BE2C (cell line): ENCODE data around the gene SLC17A3.

Experiments used
- DNase-seq: peaks from one replicate; pipeline ENCODE4 v3.0.0-alpha.2; 2020
- H3K27me3 ChIP-seq: fragments of 250-450 bp; sonication (Bioruptor Pico); 2 replicates; pipeline ENCODE4 v1.5.1; 2020; ENCODE audit warnings: mild to moderate bottlenecking
- H3K36me3 ChIP-seq: fragments of 250-450 bp; sonication (Bioruptor Pico); 2 replicates; pipeline ENCODE4 v1.5.1; 2020; ENCODE audit warnings: mild to moderate bottlenecking
- H3K4me1 ChIP-seq: fragments of 250-450 bp; sonication (Bioruptor Pico); 2 replicates; pipeline ENCODE4 v1.5.1; 2020
- H3K4me3 ChIP-seq: 2 replicates; pipeline ENCODE4 v1.5.1; 2011; ENCODE audit warnings: low read depth, low read length
- H3K9me3 ChIP-seq: fragments of 250-450 bp; sonication (Bioruptor Pico); 2 replicates; pipeline ENCODE4 v1.5.1; 2020
- CTCF ChIP-seq: IDR thresholded peaks from 2 replicates; pipeline ENCODE4 v1.5.1; 2012; ENCODE audit warnings: mild to moderate bottlenecking, low read depth, low read length

SLC17A3 gene

GRCh38 chr6:25898289-25898977 is 24.4 kb upstream of the SLC17A3 start:
- DNase-seq: no peak
- no peaks in the 10 kb centered on the region for H3K36me3 ChIP-seq
- no peak overlapping the region for H3K4me3 ChIP-seq
- no peaks in the 10 kb centered on the region for H3K4me1 ChIP-seq
- no peaks in the 10 kb centered on the region for H3K9me3 ChIP-seq
- TF ChIP-seq CTCF: no peak
- no peaks in the 10 kb centered on the region for H3K27me3 ChIP-seq

- Histone ChIP-seq H3K36me3 (no peaks in the 10 kb centered on the region), H3K4me3 (no peak overlapping the region), H3K9me3 (no peaks in the 10 kb centered on the region), H3K27me3 (no peaks in the 10 kb centered on the region), H3K4me1 (no peaks in the 10 kb centered on the region)
- DNase-seq: no peak
- no peak for TF ChIP-seq CTCF
Observed at GRCh38 chr6:25896252-25896651, 22.2 kb upstream of the SLC17A3 start.

- H3K27me3 ChIP-seq: no peaks in the 10 kb centered on the region
- H3K9me3 ChIP-seq: no peaks in the 10 kb centered on the region
- no peak for TF ChIP-seq CTCF
- H3K36me3 ChIP-seq: no peaks in the 10 kb centered on the region
- H3K4me1 ChIP-seq: no peaks in the 10 kb centered on the region
- no peak overlapping the region for H3K4me3 ChIP-seq
- DNase-seq: no peak
Observed at GRCh38 chr6:25895771-25896170, 21.7 kb upstream of the SLC17A3 start.

- no peaks in the 10 kb centered on the region for H3K36me3 ChIP-seq
Observed at GRCh38 chr6:25893778-25894177, 19.7 kb upstream of the SLC17A3 start.

GRCh38 chr6:25892877-25893276 is 18.8 kb upstream of the SLC17A3 start:
- no peak overlapping the region for H3K4me3 ChIP-seq
- no peaks in the 10 kb centered on the region for H3K27me3 ChIP-seq
- no peaks in the 10 kb centered on the region for H3K36me3 ChIP-seq
- H3K4me1 ChIP-seq: no peaks in the 10 kb centered on the region
- no peaks in the 10 kb centered on the region for H3K9me3 ChIP-seq
- no peak for TF ChIP-seq CTCF
- no peak for DNase-seq

More at GRCh38 chr6:25893778-25894177, 19.7 kb upstream of the SLC17A3 start:
- H3K4me1 ChIP-seq: no peaks in the 10 kb centered on the region
- no peaks in the 10 kb centered on the region for H3K9me3 ChIP-seq
- TF ChIP-seq CTCF: no peak
- DNase-seq: no peak
- no peaks in the 10 kb centered on the region for H3K27me3 ChIP-seq
- no peak overlapping the region for H3K4me3 ChIP-seq
